ENCODE data around the gene LSM5. TPM values are rescaled to one million over a fixed set of nuclear protein-coding genes. Genes with fewer than 3 reads are reported as not detected.

Gene LSM5
- polyA plus RNA-seq, 2 of the 4 experiments (the other 2 are of a cell fraction), result 128 to 158 TPM

DNA sequence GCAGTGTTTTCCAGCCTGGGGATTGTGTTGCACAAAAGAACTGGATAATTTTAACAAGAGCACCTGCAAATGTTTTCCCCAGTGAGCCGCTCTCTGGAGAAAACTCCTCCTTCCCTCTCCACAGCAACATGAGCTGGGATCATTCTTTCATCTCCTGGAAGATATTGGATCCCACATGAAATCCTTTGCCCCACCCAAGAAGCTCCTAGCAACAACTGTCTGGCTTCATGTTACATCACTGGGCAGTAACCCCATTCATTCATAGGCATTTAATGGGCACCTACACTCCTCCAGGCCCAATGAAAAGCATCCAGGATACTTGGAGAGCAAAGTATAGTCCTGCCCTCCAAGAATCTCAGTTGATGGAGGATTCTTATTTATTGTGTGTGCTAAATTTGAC is 27.2 kb downstream of the LSM5 start:
- WGBS (ENCODE audit: missing lambda C conversion rate), result 100% methylated on average over 1 of the region's 1 CpG
- no peak overlapping the region for H3K27ac ChIP-seq
- no peak for DNase-seq (ENCODE audit: low read depth in 1 of 2, low spot score in 1 of 2)
- no peak for FAIRE-seq
- TF ChIP-seq HOXB5 (CRISPR knock-in tag; IDR thresholded peaks at IDR 0.05) (no peak), EHMT2 (IDR thresholded peaks at IDR 0.05; ENCODE audit: low read depth) (no peak), MAFK (IDR thresholded peaks at IDR 0.05; ENCODE audit: partially characterized antibody) (no peak), FOSL2 (IDR thresholded peaks at IDR 0.05) (no peak), FOSL2 (CRISPR knock-in tag; IDR thresholded peaks at IDR 0.05) (no peak), JUNB (IDR thresholded peaks at IDR 0.05) (no peak), POLR2A (IDR thresholded peaks at IDR 0.05; ENCODE audit: low read length) (no peak)
- POLR2A ChIA-PET, result interaction anchor here (0.6 kb wide), 1 partner anchor 23 kb away, joined by 14 read pairs; no protein-coding TSS in a partner anchor
- ATAC-seq, result no peak
- H3K4me3 ChIP-seq, result no peak overlapping the region
- no peaks in the 10 kb centered on the region for H3K9me3 ChIP-seq
- CTCF ChIA-PET, result no interaction called here
- H3K4me1 ChIP-seq, result 0 out of 3 replicates have a peak, but pooled peaks cover 3% of the 10 kb centered on the region
- no peak overlapping the region for H3K4me2 ChIP-seq

DNA sequence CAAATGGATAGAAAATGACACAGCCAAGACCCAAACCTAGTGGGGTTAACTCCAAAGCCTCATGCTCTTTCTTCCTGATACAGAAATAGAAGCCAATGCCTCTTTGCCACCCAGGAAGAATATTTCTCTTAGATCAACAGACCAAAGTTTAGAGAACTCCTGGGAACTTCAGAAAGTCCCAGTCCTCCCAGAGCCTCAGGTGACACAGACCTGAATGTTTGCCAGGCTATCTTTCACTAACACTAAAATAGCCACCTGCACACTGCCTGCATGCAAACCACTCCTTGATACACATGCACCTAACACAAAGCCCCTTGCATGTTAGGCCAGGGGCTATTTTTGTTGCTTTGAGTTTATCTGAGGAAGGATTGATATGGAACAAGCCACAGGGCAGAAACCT is 27.7 kb downstream of the LSM5 start:
- POLR2A ChIA-PET, result interaction anchor here (0.6 kb wide), 1 partner anchor 23 kb away, joined by 14 read pairs; no protein-coding TSS in a partner anchor
- DNase-seq (ENCODE audit: low read depth in 1 of 2, low spot score in 1 of 2), result no peak
- no peak overlapping the region for H3K4me2 ChIP-seq

DNA sequence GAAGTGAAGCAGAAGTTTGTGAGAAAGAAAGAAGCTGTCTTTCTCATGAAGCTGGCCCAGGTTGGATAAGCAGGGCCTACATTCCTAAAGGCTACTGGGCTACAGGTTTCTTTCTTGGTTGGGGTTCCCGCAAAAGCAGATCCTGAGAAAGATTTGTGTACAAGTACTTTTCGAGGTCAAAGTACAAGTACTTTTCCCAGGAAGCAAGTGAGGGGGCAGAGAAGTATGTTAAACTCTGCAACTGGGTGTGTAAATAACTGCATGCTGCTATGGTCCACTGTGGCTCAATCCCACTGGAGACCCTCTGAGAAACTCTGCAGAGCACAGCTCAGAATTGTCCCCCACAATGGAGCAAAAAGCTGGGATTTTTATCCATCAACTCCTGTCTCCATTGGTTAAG is 28.7 kb downstream of the LSM5 start:
- ChIA-PET CTCF (interaction anchor here (0.8 kb wide), 1 partner anchor 18 kb away, joined by 3 read pairs; no protein-coding TSS in a partner anchor), POLR2A (no interaction called here)
- no peak for DNase-seq (ENCODE audit: low read depth in 1 of 2, low spot score in 1 of 2)
- no peaks in the 10 kb centered on the region for H3K9me3 ChIP-seq
- H3K4me3 ChIP-seq, result no peak overlapping the region
- no peak for ATAC-seq
- 58% methylated on average over 2 of the region's 2 CpGs for WGBS (ENCODE audit: missing lambda C conversion rate)
- no peak overlapping the region for H3K27ac ChIP-seq
- TF ChIP-seq EP300 (IDR thresholded peaks at IDR 0.05) (no peak), MYC (IDR thresholded peaks at IDR 0.05; ENCODE audit: borderline replicate concordance, low read length) (no peak)
- H3K4me2 ChIP-seq, result no peak overlapping the region
- 0 out of 3 replicates have a peak, but pooled peaks cover 3% of the 10 kb centered on the region for H3K4me1 ChIP-seq
- no peak for FAIRE-seq

More for the DNA sequence above, 27.7 kb downstream of the LSM5 start:
- FAIRE-seq (no peak), ATAC-seq (no peak)
- H3K27ac ChIP-seq, result no peak overlapping the region
- H3K4me3 ChIP-seq, result no peak overlapping the region
- no peaks in the 10 kb centered on the region for H3K9me3 ChIP-seq
- H3K4me1 ChIP-seq, result 0 out of 3 replicates have a peak, but pooled peaks cover 3% of the 10 kb centered on the region
- TF ChIP-seq JUNB (IDR thresholded peaks at IDR 0.05), result no peak
- TF ChIP-seq, protein P1, sequence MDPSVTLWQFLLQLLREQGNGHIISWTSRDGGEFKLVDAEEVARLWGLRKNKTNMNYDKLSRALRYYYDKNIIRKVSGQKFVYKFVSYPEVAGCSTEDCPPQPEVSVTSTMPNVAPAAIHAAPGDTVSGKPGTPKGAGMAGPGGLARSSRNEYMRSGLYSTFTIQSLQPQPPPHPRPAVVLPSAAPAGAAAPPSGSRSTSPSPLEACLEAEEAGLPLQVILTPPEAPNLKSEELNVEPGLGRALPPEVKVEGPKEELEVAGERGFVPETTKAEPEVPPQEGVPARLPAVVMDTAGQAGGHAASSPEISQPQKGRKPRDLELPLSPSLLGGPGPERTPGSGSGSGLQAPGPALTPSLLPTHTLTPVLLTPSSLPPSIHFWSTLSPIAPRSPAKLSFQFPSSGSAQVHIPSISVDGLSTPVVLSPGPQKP (IDR thresholded peaks at IDR 0.05; ENCODE audit: low read depth, low read length), result no peak
- no peak for TF ChIP-seq MAZ (IDR thresholded peaks at IDR 0.05; ENCODE audit: borderline replicate concordance, low read depth, low read length)
- no peak for TF ChIP-seq EHMT2 (IDR thresholded peaks at IDR 0.05; ENCODE audit: low read depth)
- TF ChIP-seq HOXA7 (CRISPR knock-in tag; IDR thresholded peaks at IDR 0.05), result no peak
- no peak for TF ChIP-seq ZNF302 (CRISPR knock-in tag; IDR thresholded peaks at IDR 0.05)
- TF ChIP-seq MYC (IDR thresholded peaks at IDR 0.05; ENCODE audit: borderline replicate concordance, low read length), result no peak
- CTCF ChIA-PET, result no interaction called here

DNA sequence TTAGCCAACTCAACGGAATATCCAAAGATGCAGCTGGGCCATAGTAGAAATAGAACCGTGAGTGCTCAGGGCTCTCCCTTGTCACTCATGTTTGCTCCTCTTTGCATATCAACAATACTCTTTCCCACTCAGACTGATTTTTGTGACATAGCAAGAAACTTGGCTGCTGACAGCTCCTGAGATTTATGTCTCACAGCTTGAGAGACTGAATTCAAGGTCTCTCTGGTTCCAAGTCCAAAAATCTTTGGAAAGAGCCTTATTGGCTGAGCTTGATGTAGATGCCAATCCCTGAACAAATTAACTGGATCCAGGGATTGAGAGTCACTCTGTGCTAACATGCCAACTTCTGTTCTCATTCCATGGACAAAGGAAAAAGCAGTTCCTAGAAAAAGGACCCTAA is 30.4 kb downstream of the LSM5 start:
- Histone ChIP-seq H3K4me3 (no peak overlapping the region), H3K27ac (no peak overlapping the region), H3K4me2 (no peak overlapping the region), H3K9me3 (no peaks in the 10 kb centered on the region), H3K4me1 (0 out of 3 replicates have a peak, but pooled peaks cover 3% of the 10 kb centered on the region)
- ATAC-seq (no peak), FAIRE-seq (no peak), DNase-seq (ENCODE audit: low read depth in 1 of 2, low spot score in 1 of 2) (no peak)
- ChIA-PET CTCF (interaction anchor here (1.3 to 2.1 kb wide), 2 partner anchors 19 to 256 kb away, joined by 3 to 7 read pairs; no protein-coding TSS in a partner anchor), POLR2A (no interaction called here)
- WGBS (ENCODE audit: missing lambda C conversion rate), result 57% methylated on average over 2 of the region's 2 CpGs
- no peak for TF ChIP-seq HOXA7 (CRISPR knock-in tag; IDR thresholded peaks at IDR 0.05)
- TF ChIP-seq CHD4 (IDR thresholded peaks at IDR 0.05; ENCODE audit: borderline replicate concordance), result no peak
- no peak for TF ChIP-seq TP53 (CRISPR knock-in tag; IDR thresholded peaks at IDR 0.05)
- TF ChIP-seq, protein P2, sequence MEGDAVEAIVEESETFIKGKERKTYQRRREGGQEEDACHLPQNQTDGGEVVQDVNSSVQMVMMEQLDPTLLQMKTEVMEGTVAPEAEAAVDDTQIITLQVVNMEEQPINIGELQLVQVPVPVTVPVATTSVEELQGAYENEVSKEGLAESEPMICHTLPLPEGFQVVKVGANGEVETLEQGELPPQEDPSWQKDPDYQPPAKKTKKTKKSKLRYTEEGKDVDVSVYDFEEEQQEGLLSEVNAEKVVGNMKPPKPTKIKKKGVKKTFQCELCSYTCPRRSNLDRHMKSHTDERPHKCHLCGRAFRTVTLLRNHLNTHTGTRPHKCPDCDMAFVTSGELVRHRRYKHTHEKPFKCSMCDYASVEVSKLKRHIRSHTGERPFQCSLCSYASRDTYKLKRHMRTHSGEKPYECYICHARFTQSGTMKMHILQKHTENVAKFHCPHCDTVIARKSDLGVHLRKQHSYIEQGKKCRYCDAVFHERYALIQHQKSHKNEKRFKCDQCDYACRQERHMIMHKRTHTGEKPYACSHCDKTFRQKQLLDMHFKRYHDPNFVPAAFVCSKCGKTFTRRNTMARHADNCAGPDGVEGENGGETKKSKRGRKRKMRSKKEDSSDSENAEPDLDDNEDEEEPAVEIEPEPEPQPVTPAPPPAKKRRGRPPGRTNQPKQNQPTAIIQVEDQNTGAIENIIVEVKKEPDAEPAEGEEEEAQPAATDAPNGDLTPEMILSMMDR (IDR thresholded peaks at IDR 0.05), result no peak
- TF ChIP-seq, protein P3, sequence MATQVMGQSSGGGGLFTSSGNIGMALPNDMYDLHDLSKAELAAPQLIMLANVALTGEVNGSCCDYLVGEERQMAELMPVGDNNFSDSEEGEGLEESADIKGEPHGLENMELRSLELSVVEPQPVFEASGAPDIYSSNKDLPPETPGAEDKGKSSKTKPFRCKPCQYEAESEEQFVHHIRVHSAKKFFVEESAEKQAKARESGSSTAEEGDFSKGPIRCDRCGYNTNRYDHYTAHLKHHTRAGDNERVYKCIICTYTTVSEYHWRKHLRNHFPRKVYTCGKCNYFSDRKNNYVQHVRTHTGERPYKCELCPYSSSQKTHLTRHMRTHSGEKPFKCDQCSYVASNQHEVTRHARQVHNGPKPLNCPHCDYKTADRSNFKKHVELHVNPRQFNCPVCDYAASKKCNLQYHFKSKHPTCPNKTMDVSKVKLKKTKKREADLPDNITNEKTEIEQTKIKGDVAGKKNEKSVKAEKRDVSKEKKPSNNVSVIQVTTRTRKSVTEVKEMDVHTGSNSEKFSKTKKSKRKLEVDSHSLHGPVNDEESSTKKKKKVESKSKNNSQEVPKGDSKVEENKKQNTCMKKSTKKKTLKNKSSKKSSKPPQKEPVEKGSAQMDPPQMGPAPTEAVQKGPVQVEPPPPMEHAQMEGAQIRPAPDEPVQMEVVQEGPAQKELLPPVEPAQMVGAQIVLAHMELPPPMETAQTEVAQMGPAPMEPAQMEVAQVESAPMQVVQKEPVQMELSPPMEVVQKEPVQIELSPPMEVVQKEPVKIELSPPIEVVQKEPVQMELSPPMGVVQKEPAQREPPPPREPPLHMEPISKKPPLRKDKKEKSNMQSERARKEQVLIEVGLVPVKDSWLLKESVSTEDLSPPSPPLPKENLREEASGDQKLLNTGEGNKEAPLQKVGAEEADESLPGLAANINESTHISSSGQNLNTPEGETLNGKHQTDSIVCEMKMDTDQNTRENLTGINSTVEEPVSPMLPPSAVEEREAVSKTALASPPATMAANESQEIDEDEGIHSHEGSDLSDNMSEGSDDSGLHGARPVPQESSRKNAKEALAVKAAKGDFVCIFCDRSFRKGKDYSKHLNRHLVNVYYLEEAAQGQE (IDR thresholded peaks at IDR 0.05), result no peak
- no peak for TF ChIP-seq ZSCAN20 (CRISPR knock-in tag; IDR thresholded peaks at IDR 0.05)
- TF ChIP-seq FOSL2 (IDR thresholded peaks at IDR 0.05), result no peak
- no peak for TF ChIP-seq FOSL2 (CRISPR knock-in tag; IDR thresholded peaks at IDR 0.05)
- TF ChIP-seq ESRRA (IDR thresholded peaks at IDR 0.05; ENCODE audit: borderline replicate concordance, low read length), result no peak
- no peak for TF ChIP-seq MAFK (IDR thresholded peaks at IDR 0.05; ENCODE audit: partially characterized antibody)
- TF ChIP-seq, protein P4, sequence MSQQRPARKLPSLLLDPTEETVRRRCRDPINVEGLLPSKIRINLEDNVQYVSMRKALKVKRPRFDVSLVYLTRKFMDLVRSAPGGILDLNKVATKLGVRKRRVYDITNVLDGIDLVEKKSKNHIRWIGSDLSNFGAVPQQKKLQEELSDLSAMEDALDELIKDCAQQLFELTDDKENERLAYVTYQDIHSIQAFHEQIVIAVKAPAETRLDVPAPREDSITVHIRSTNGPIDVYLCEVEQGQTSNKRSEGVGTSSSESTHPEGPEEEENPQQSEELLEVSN (IDR thresholded peaks at IDR 0.05; ENCODE audit: borderline replicate concordance, low read depth), result no peak
- TF ChIP-seq HOXB13 (CRISPR knock-in tag; IDR thresholded peaks at IDR 0.05; ENCODE audit: low read depth), result no peak
- no peak for TF ChIP-seq RCOR1 (IDR thresholded peaks at IDR 0.05; ENCODE audit: low read depth, low read length)
- no peak for TF ChIP-seq ZFP36 (IDR thresholded peaks at IDR 0.05; ENCODE audit: borderline replicate concordance, partially characterized antibody)
- no peak for TF ChIP-seq EHF (CRISPR knock-in tag; IDR thresholded peaks at IDR 0.05)

Data from A549 (cell line).